ENCODE data around the gene HRH2.
"Not testable (repeated sequence)": the region's sequence is repeated elsewhere in the genome, so short reads cannot be mapped to it uniquely, and the experiment has no call there.

GRCh38 chr5:175719109-175719432, 61.2 kb downstream of the HRH2 start:
- TF ChIP-seq TAF1 (IDR thresholded peaks at IDR 0.05; ENCODE audit: borderline replicate concordance, low read depth, low read length); POLR2A (IDR thresholded peaks at IDR 0.05; ENCODE audit: low read depth, low read length); POLR2AphosphoS5 (IDR thresholded peaks at IDR 0.05; ENCODE audit: low read depth, low read length): not testable (repeated sequence)
